GM21576 (cell line): Measurements from ENCODE around the gene DOCK7.
A peak's percentile ranks its signal among the peaks of the same experiment; 100 is the strongest.
"Not testable (repeated sequence)": the region's sequence is repeated elsewhere in the genome, so short reads cannot be mapped to it uniquely, and the experiment has no call there.

Source experiments
- ATAC-seq: cut with Tn5 transposase; IDR thresholded peaks from one replicate; pipeline ENCODE4 v1.9.1; 2021; ENCODE audit warnings: mild to moderate bottlenecking, moderate library complexity; ENCODE audit not compliant: unreplicated experiment

Gene DOCK7, protein sequence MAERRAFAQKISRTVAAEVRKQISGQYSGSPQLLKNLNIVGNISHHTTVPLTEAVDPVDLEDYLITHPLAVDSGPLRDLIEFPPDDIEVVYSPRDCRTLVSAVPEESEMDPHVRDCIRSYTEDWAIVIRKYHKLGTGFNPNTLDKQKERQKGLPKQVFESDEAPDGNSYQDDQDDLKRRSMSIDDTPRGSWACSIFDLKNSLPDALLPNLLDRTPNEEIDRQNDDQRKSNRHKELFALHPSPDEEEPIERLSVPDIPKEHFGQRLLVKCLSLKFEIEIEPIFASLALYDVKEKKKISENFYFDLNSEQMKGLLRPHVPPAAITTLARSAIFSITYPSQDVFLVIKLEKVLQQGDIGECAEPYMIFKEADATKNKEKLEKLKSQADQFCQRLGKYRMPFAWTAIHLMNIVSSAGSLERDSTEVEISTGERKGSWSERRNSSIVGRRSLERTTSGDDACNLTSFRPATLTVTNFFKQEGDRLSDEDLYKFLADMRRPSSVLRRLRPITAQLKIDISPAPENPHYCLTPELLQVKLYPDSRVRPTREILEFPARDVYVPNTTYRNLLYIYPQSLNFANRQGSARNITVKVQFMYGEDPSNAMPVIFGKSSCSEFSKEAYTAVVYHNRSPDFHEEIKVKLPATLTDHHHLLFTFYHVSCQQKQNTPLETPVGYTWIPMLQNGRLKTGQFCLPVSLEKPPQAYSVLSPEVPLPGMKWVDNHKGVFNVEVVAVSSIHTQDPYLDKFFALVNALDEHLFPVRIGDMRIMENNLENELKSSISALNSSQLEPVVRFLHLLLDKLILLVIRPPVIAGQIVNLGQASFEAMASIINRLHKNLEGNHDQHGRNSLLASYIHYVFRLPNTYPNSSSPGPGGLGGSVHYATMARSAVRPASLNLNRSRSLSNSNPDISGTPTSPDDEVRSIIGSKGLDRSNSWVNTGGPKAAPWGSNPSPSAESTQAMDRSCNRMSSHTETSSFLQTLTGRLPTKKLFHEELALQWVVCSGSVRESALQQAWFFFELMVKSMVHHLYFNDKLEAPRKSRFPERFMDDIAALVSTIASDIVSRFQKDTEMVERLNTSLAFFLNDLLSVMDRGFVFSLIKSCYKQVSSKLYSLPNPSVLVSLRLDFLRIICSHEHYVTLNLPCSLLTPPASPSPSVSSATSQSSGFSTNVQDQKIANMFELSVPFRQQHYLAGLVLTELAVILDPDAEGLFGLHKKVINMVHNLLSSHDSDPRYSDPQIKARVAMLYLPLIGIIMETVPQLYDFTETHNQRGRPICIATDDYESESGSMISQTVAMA (N-terminal part only)

DNA sequence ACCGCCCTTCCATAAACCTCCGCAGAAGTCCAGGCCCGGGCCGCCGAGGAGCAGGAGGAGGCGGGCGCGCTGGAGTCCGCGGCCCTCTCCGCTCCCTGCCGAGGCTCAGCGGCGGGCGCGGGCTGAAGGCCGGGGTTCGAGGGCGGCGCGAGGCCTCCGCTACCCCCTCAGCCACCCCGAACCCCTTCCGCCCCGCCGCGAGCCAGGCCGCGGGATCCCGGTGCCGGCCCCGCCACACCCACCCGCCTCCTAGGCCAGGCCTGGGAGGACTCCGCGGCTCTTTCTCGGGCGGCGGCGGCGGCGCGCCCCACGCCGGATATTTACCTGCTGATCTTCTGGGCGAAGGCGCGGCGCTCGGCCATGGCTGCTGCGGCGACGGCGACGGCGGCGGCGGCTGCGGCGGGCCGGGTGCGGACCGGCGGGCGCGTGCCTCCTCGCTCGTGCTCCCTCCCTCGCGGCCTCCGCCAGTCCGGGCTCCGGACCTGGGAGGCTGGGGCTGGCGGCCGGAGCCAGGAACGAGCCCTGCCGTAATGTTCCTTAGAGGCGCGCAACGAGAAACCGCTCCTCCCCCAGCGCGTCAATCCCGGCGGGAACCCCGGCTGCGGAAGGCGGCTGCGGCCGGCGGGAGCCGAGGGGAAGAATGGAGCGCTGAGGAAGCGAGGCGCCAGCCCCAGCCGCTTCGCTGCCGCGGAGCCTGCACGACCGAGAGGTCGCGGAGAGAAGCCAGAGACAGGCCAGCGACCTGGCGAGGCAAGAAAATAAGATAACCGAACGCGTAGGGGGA lies at the start of gene DOCK7:
Gene DOCK7 (minus strand): TSS at position 484 of the 784 bp plus-strand sequence. CDS start 122 bp downstream, at position 362.
- ATAC-seq: peak; percentile 68

DNA sequence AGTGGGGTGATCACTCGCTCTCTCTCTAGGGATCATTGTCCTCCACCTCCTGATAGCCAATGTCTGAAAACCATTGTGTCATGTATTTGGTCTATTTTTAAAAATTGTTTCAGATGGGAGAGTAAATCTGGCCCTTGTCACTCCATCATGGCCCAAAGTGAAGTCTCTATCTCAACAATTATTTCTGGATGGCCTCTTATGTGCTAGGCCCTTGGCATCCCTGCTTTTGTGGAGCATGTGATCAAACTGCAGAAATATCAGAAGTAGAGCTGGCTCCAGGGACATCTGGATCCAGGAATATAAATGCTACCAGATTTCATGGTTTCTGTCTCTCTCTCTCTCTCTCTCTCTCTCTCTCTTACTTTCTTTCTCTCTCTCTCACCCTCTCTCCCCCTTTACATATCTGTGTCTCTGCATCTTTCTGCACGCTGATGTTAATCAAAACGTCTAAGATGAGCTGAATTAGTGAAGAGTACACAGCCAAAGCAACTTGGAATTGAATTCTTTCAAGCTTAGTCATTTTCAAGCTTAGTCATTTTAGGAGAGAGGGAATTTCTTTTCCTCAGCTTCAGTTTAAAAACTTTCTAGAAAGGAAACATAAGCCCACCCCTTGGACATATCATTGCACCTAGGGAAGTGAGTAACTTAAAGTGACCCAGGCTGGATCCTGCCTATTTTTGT lies 47.4 kb upstream of the DOCK7 start:
- no peak for ATAC-seq

DNA sequence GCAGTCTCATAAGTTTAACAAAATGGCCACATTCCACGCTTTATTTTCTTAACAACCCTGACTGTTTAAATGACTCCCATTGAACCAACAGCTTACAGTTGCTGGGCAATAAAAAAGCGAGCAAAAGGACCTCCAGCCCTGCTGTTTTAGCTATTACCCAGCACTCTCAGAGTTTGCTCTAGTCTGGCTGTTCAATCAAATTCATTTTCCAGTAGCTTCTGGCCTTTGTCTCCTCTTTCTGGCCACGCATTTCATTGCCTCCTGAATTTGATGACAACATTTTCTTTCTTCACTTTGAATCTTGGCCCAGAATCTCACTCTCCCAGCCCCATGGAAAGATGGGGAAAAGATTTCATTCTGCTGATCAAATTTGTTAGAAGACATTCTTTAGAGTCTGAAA lies 44.1 kb upstream of the DOCK7 start:
- no peak for ATAC-seq

DNA sequence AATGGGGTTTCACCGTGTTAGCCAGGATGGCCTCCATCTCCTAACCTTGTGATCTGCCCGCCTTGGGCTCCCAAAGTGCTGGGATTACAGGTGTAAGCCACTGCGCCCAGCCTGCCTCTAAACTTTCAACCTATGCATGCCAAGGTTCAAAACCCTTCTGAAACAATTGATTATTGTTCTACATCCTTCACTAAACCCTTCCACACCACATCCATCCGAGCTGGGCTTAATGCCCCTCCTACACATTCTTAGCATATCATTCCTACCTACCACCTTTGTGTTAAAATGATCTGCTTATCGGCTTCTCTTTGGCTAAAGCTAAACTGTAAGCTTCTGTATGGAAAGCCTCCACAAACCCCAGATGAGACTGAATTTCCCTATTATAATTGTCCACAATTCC lies 40.8 kb upstream of the DOCK7 start:
- no peak for ATAC-seq

DNA sequence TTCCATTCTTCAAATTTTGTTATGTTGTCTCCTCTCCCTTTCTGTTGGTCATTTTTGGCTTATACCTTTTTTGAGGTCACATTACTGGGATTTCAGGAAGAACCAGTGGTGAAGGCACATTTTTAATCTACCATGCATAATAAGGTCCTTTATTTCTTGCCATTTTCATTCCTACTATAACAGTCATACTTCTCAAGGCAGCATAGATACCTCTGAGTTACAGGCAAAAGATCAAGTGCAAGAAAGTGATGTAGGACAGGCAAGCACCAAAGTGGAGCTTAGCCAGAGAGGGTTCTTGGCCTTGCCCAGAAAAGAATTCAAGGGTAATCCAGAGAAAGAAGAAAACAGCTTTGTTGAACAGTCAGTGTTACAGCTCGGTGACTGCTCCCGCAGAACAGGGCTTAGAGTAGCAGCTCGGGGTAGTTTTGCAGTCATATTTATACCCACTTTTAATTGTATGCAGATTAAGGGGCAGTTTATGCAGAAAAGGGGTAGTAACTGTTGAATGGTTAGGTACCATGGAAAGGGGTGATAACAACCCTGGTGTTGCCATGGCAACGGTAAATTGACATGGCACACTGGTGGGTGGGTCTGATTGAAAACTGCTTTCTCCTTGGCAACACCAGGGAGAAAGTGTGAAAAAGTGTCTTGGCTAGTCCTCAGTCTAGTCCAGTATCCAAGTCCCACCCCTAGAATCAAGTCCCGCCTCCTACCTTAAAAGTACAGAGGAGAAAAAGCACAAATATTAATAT lies 39.6 kb upstream of the DOCK7 start:
- ATAC-seq: no peak

DNA sequence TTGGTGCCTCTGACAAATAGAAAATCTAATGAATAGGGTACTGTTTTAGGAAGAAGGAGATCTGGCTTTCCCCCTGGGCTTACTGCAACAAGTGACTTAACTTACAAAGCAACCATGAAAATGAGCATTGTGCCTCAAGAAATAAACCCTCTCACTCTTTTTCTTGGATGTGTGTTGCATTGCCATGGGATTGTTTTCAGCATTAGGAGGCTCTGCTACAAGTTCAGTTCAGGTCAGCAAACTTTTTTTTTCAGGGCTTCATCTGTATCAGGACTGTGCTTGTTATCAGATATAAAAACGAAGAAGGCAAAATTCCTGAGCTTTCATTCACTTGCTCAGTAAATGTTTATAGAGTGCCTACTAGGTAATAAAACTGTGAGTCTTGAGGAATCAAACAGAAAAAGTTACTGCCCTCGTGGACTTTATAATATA lies 37.8 kb upstream of the DOCK7 start:
- ATAC-seq: no peak

DNA sequence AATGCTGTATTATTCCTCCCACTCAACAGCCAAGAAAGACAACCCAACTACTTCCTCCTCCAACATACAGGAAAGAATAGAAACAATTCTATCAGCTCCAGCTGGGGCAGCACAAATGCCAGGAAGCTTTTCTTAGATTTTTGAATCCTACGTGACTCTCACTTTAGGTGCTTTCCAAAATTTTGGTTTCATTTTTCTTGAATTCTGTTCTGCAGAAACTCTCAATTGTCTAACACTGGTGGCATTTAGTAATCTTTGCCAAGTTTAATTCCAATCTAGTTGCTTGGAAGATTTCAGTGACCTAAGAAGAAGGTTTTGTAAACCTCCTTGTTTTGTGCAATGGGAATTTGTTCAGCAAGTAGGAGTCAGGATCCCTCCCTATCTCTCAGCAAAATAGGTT lies 37.1 kb upstream of the DOCK7 start:
- no peak for ATAC-seq

DNA sequence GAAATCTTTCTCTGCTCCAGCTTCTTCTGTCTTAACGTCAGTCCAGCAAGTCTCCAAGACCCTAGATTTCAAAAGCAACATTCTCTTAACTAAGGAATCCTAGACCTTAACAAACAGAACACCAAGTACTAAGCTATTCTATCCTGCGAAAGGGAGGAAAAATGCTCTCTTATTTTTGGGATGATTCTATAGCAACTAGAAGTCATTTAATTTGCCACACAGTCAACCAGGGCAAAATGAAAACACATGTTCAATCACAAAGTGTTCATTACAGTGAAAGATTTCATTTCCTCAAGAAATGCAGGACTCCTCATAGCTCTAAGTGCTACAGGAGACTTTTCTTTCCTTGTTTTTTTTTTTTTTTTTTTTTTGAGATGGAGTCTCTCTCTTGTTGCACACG lies 36.2 kb upstream of the DOCK7 start:
- no peak for ATAC-seq

DNA sequence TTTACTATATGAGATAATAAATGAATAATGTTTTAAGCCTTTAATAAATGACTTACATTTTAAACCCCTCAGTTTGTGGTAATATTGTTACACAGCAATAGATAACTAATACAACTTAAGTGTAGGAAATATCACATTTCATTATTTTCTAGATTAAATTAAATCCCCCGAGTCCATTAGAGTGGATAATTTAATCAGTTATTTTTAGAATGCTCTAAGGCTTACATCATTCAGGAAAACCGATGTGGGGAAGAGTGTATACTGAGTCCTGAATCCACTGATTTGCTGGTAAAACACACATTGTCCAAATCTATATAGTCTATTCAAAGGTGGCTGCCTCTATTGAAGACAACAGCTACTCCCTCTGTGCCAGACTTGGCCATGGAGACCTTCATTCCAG lies 35.7 kb upstream of the DOCK7 start:
- ATAC-seq: no peak

DNA sequence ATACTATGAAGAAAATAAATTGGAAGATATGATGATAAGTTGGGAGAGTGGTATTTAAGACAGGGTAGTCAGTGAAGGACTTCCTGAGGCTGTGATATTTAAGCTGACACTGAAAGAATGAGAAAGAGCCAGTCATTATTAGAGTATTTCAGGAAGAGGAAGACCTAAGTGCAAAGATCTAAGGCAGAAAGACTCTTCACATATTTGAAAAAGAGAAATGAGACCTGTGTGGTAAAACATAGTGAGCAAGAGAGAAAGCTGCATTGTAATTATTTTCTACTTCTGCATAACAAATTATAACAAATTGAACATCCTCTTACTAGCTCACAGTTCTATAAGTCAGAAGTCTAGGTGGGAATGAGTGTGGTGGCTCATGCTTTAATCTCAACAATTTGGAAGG lies 34.6 kb upstream of the DOCK7 start:
- peak; percentile 74 for ATAC-seq

DNA sequence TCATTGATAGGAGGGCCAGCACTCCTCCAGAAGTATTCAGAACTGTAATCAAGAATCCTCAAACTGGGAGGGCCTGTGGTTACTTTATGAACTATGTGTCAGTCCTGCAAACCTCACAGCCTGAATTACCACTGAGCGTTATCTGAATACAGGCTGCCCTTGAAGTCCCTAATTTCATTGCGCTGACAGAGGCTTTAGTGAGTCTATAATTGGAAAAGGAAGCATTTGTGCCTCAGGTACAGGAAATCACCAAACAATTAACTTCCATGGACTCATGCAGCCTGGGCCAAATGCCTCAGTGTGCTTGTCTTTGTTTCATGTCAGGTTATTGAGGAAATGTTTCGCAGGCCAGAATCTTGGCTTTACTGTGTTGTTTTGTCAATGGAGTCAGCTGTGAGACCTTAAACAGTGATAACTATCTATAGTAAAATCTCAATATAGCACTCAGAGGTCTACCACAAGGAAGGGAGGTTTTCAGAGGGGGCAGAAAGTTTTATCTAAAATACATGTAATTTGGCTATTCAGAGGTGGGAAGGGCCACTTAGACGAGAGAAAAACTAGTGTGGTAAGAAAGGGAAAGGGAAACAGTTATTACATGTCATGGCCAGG lies 32.9 kb upstream of the DOCK7 start:
- no peak for ATAC-seq

DNA sequence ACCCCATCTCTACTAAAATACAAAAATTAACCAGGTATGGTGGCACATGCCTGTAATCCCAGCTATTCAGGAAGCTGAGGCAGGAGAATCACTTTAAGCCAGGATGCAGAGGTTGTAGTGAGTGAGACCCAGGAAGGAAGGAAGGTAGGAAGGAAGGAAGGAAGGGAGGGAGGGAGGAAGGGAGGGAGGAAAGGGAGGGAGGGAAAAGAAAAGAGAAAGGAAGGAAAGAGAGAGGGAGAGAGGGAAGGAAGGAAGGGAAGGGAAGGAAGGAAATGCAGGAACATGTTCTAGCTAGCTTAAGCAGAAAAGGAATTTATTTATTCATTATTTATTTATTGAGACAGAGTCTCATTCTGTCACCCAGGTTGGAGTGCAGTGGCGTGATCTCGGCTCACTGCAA lies 30.2 kb upstream of the DOCK7 start:
- ATAC-seq: not testable (repeated sequence)

DNA sequence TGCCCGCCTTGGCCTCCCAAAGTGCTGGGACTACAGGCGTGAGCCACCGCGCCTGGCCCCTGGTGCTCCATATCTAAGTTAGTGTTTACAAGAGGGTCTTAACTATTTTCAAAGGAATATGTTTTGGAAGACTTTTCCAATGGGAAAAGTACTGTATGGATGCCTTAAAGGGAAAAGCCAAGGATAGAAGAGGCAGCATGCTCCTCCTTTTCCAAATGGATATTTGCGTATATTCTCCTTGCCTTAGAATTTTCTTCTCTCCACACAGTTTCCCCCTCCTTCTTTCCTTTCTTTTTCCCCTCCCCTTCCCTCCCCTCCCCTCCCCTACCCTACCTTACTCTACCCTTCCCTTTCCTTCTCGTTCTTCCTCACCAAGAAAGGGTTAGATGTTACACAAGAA lies 29.3 kb upstream of the DOCK7 start:
- ATAC-seq: no peak

DNA sequence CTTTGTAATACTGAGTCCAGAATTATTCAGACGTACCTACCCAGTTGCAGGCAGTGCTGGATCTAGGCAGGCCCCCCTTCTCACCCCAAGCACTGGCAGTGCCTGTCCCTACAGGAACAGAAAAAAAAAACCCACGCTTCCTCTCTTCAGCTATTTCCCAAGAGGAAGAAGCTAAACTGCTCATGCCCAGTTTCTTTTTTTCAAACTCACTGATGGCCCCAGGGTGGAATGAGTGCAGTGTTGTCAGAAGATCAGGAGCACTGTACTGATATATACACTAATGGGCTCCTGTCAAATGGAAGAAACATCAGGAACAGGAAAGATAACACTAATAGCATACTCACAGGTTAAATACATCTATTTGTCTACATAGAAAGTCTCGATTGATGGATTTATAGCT lies 28.2 kb upstream of the DOCK7 start:
- ATAC-seq: no peak

DNA sequence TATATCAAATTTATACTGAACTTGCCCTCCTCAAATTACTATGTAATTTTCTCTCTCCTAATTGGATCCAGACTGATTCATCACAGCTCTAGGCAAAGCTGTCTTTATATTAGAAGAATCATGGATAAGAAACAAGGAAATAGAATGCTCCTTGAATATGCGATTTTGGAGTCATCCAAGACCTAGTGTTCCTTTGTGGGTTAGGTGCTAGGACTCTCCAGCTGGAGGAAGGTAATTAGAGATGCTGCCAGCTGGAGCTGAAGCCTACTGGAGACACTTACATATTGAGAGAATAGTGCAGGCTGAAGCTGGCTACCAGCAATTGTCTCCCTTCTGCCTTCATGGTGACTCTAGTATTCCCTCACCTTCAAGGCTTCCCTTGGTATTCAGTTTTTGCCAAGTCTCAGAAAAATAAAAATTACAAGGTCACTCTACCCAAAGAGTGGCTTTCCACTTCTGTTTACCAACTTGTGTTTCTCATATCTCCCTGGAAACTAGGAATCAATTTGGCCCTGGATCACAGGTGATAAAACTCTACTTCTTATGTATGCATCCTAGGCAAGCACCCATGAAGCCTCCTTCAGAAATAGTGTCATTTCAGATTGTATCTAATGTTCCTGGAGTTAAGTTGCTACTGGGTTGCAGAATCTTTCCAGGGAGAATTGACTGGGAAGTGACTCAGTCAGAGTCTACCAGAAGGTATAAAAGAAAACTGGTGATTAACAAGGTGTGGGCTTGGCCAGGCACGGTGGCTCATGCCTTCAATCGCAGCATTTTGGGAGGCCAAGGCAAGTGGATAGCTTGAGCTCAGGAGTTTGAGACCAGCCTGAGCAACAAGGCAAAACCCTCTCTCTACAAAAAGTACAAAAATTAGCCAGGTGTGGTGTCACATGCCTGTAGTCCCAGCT lies 24.4 kb upstream of the DOCK7 start:
- no peak for ATAC-seq

DNA sequence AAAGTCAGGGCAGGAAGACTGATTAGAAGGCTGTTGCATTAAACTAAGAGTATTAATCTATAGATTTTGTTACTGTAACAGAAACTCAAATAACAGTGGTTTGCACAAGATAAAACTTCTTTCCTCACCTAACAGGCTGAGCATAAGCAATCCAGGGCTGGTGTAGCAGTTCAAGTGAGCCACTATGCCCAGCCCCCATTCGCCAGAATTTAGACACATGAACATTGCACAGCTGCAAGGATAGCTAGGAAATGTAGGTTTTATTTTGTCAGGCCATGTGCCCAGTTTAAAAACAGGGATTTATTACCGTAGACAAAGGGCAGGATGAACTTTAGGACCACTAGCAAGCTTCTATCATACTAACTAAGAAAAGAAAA lies 19.5 kb upstream of the DOCK7 start:
- ATAC-seq: no peak

DNA sequence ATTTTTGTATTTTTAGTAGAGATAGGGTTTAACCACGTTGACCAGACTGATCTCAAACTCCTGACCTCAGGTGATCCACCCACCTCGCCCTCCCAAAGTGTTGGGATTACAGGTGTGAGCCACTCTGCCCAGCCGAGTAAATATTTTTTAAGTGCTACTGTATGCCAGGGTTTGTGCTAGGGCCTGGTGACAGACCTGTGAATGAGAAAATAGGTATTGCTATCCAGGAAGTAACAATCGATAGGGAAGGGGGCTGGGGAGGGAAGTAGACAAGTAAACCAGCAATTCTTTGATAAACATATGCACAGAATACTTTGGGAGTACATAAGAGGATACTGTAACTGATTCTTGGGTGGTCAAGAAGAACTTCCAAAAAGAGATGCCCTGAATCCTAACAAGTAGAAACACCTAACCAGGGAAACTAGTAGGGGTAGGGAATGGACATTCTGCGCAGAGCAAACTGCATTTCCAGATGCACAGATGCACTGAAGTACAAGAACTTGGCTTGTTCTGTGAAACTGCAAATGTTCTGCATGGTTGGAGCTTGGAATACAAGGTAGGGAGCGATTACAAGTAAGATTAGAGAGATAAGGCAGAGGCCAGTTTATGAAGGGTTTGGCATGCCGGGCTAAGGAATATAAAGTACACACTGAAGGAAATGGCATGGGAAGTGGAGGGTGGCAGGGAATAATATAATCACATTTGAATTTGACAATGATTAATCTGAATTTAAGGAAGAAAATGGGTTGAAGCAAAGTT lies 19.0 kb upstream of the DOCK7 start:
- no peak for ATAC-seq
